H9 (cell line): Measurements from ENCODE around the gene MED31. TPM values are rescaled to one million over a fixed set of nuclear protein-coding genes. Genes with fewer than 3 reads are reported as not detected.

ENCODE experiments used
- DNase-seq: peaks from one replicate; pipeline ENCODE4 v3.0.0-alpha.2; 2017
- H2AFZ ChIP-seq: one replicate; pipeline ENCODE4 v1.6.1; 2013; ENCODE audit warnings: mild to moderate bottlenecking, low read length, control low read depth, moderate library complexity
- H2AK5ac ChIP-seq: 2 replicates; pipeline ENCODE4 v1.6.1; 2013; ENCODE audit warnings: low read length, control low read depth, mixed read lengths; ENCODE audit not compliant: insufficient read length
- H2BK120ac ChIP-seq: one replicate; pipeline ENCODE4 v1.6.1; 2013; ENCODE audit warnings: low read depth, mild to moderate bottlenecking, low read length, control low read depth, inconsistent platforms; ENCODE audit not compliant: poor library complexity, severe bottlenecking
- H2BK12ac ChIP-seq: 2 replicates; pipeline ENCODE4 v1.6.1; 2013; ENCODE audit warnings: low read length, control low read depth, mixed read lengths, low read depth; ENCODE audit not compliant: insufficient read length
- H2BK15ac ChIP-seq: 2 replicates; pipeline ENCODE4 v1.6.1; 2013; ENCODE audit warnings: low read depth, low read length, control low read depth
- H2BK20ac ChIP-seq: one replicate; pipeline ENCODE4 v1.6.1; 2013; ENCODE audit warnings: low read depth, mild to moderate bottlenecking, low read length, control low read depth, inconsistent platforms; ENCODE audit not compliant: poor library complexity, severe bottlenecking
- H2BK5ac ChIP-seq: 2 replicates; pipeline ENCODE4 v1.6.1; 2013; ENCODE audit warnings: low read length, control low read depth, mixed read lengths; ENCODE audit not compliant: insufficient read length
- H3K14ac ChIP-seq: 2 replicates; pipeline ENCODE4 v1.6.1; 2013; ENCODE audit warnings: low read length, control low read depth; ENCODE audit not compliant: insufficient read depth
- H3K18ac ChIP-seq: 2 replicates; pipeline ENCODE4 v1.6.1; 2013; ENCODE audit warnings: low read depth, mild to moderate bottlenecking, mixed read lengths, low read length, control low read depth; ENCODE audit not compliant: insufficient read length
- H3K23ac ChIP-seq: 2 replicates; pipeline ENCODE4 v1.6.1; 2013; ENCODE audit warnings: low read length, control low read depth, mixed read lengths, low read depth; ENCODE audit not compliant: insufficient read length
- H3K23me2 ChIP-seq: 2 replicates; pipeline ENCODE4 v1.6.1; 2013; ENCODE audit warnings: low read depth, mild to moderate bottlenecking, mixed read lengths, low read length, control low read depth; ENCODE audit not compliant: insufficient read length, poor library complexity, severe bottlenecking
- H3K27ac ChIP-seq: 2 replicates; pipeline ENCODE4 v1.5.1; 2013; ENCODE audit warnings: low read length, control low read depth, mixed read lengths, low read depth; ENCODE audit not compliant: insufficient read length
- H3K27me3 ChIP-seq: 2 replicates; pipeline ENCODE4 v1.6.1; 2013; ENCODE audit warnings: low read length, control low read depth, inconsistent platforms; ENCODE audit not compliant: insufficient read depth
- H3K4ac ChIP-seq: 2 replicates; pipeline ENCODE4 v1.6.1; 2013; ENCODE audit warnings: low read depth, mild to moderate bottlenecking, control low read depth, inconsistent platforms, low read length, moderate library complexity
- H3K4me1 ChIP-seq: 2 replicates; pipeline ENCODE4 v1.6.1; 2013; ENCODE audit warnings: low read length, control low read depth, inconsistent platforms; ENCODE audit not compliant: insufficient read depth
- H3K4me2 ChIP-seq: 2 replicates; pipeline ENCODE4 v1.6.1; 2013; ENCODE audit warnings: low read length, control low read depth, mixed read lengths; ENCODE audit not compliant: insufficient read length, insufficient read depth
- H3K56ac ChIP-seq: 2 replicates; pipeline ENCODE4 v1.6.1; 2013; ENCODE audit warnings: low read depth, mild to moderate bottlenecking, mixed read lengths, low read length, control low read depth; ENCODE audit not compliant: insufficient read length
- H3K79me1 ChIP-seq: 2 replicates; pipeline ENCODE4 v1.6.1; 2013; ENCODE audit warnings: low read depth, mild to moderate bottlenecking, moderate library complexity, low read length, control low read depth, inconsistent platforms; ENCODE audit not compliant: insufficient read depth, poor library complexity, severe bottlenecking
- H3K79me2 ChIP-seq: 2 replicates; pipeline ENCODE4 v1.6.1; 2013; ENCODE audit warnings: low read length, control low read depth, inconsistent platforms; ENCODE audit not compliant: insufficient read depth
- H3K9ac ChIP-seq: 2 replicates; pipeline ENCODE4 v1.6.1; 2013; ENCODE audit warnings: low read length, control low read depth, mixed read lengths; ENCODE audit not compliant: insufficient read length; ENCODE audit errors: extremely low read depth
- H3K9me3 ChIP-seq: one replicate; pipeline ENCODE4 v1.6.1; 2013; ENCODE audit warnings: low read depth, low read length, inconsistent platforms; ENCODE audit not compliant: control insufficient read depth
- H3T11ph ChIP-seq: one replicate; pipeline ENCODE4 v1.6.1; 2013; ENCODE audit warnings: mild to moderate bottlenecking, low read length, control low read depth, inconsistent platforms
- H4K20me1 ChIP-seq: one replicate; pipeline ENCODE4 v1.6.1; 2013; ENCODE audit not compliant: control insufficient read depth, insufficient read length, insufficient read depth
- H4K5ac ChIP-seq: 2 replicates; pipeline ENCODE4 v1.6.1; 2013; ENCODE audit warnings: low read depth, mild to moderate bottlenecking, mixed read lengths, low read length, control low read depth; ENCODE audit not compliant: insufficient read length
- H4K8ac ChIP-seq: replicated peaks from 2 replicates; pipeline ENCODE4 v1.6.1; 2013; ENCODE audit warnings: low read length, control low read depth, mixed read lengths, low read depth; ENCODE audit not compliant: insufficient read length
- H4K91ac ChIP-seq: 2 replicates; pipeline ENCODE4 v1.6.1; 2013; ENCODE audit warnings: low read depth, mild to moderate bottlenecking, moderate library complexity, mixed read lengths, low read length, control low read depth; ENCODE audit not compliant: insufficient read length
- H3K27ac Mint-ChIP-seq, 3 experiments: 2 replicates in 2 of 3; 3 replicates in 1 of 3; pipeline ENCODE4 v1.8.0; 2020 to 2021; ENCODE audit warnings: mixed read lengths in 3 of 3, mild to moderate bottlenecking in 1 of 3, moderate library complexity in 1 of 3
- H3K27me3 Mint-ChIP-seq: 2 replicates; pipeline ENCODE4 v1.8.0; 2021; ENCODE audit warnings: low read depth, mild to moderate bottlenecking, moderate library complexity, mixed read lengths
- H3K36me3 Mint-ChIP-seq, 3 experiments: 2 replicates in 2 of 3; 3 replicates in 1 of 3; pipeline ENCODE4 v1.8.0; 2020 to 2021; ENCODE audit warnings: low read depth in 3 of 3, mixed read lengths in 3 of 3; ENCODE audit not compliant: insufficient read depth in 1 of 3
- H3K4me1 Mint-ChIP-seq, 2 experiments: 2 replicates each; pipeline ENCODE4 v1.8.0; 2020; ENCODE audit warnings: mixed read lengths in 2 of 2
- H3K4me3 Mint-ChIP-seq, 2 experiments: 2 replicates in 1 of 2; 3 replicates in 1 of 2; pipeline ENCODE4 v1.8.0; 2020 to 2021; ENCODE audit warnings: mild to moderate bottlenecking in 2 of 2, mixed read lengths in 2 of 2, moderate library complexity in 1 of 2
- H3K9me3 Mint-ChIP-seq, 2 experiments: 2 replicates in 1 of 2; 3 replicates in 1 of 2; pipeline ENCODE4 v1.8.0; 2020; ENCODE audit warnings: mild to moderate bottlenecking in 2 of 2, mixed read lengths in 2 of 2, moderate library complexity in 1 of 2
- CTCF ChIP-seq: fragments of 200-600 bp; sonication (generic); conservative IDR thresholded peaks from 3 replicates; pipeline ENCODE4 v1.8.0; 2021; ENCODE audit warnings: antibody characterized with exemption, mild to moderate bottlenecking
- WGBS: extraction: QIAGEN DNeasy Blood & Tissue Kit; methylation state at CpG from one replicate; pipeline ENCODE4 v1.1.7; 2013; ENCODE audit warnings: missing lambda C conversion rate, low lambda C conversion rate, mixed read lengths; ENCODE audit not compliant: insufficient read length; ENCODE audit errors: extremely low coverage; 5-methylcytosine and 5-hydroxymethylcytosine counted together
- total RNA-seq: library from RNA; stranded (reverse); gene quantifications from 2 replicates; pipeline ENCODE4 v1.2.1, GENCODE V29; 2021

MED31 gene
- total RNA-seq, 1 experiment from 2014 or later, result 11.8 TPM

- no peaks in the 10 kb centered on the region for H3K79me1 ChIP-seq
Observed at GRCh38 chr17:6681671-6682070, 30.3 kb upstream of the MED31 start.

More at GRCh38 chr17:6681671-6682070, 30.3 kb upstream of the MED31 start:
- Histone ChIP-seq H2BK120ac (no peak overlapping the region), H3K4me2 (no peak overlapping the region), H4K91ac (no peak overlapping the region), H4K5ac (no peak overlapping the region), H3K18ac (no peak overlapping the region), H3K27ac (no peak overlapping the region), H2BK15ac (no peak overlapping the region), H2BK5ac (no peak overlapping the region), H3K56ac (no peak overlapping the region), H3K79me2 (no peaks in the 10 kb centered on the region), H3K4me1 (no peaks in the 10 kb centered on the region), H3T11ph (no peak overlapping the region), H4K8ac (no peak overlapping the region), H3K23me2 (no peaks in the 10 kb centered on the region), H3K27me3 (no peaks in the 10 kb centered on the region), H3K9me3 (no peaks in the 10 kb centered on the region), H4K20me1 (no peaks in the 10 kb centered on the region), H2AK5ac (no peak overlapping the region), H2BK20ac (no peak overlapping the region), H2BK12ac (no peak overlapping the region), H3K9ac (no peak overlapping the region), H3K4ac (no peak overlapping the region), H3K14ac (no peak overlapping the region), H3K23ac (no peak overlapping the region), H2AFZ (no peak overlapping the region)
- no CpG with 5 or more reads among the region's 5 CpGs for WGBS
- H3K4me1 Mint-ChIP-seq, result 0 out of 4 replicates have a peak, but pooled peaks cover 0 to 2% of the 10 kb centered on the region in 2 experiments
- H3K9me3 Mint-ChIP-seq, result no peaks in the 10 kb centered on the region; a peak in 1 of 5 replicates
- no peak for TF ChIP-seq CTCF
- no peaks in the 10 kb centered on the region for H3K36me3 Mint-ChIP-seq
- no peak overlapping the region for H3K4me3 Mint-ChIP-seq
- no peak overlapping the region for H3K27ac Mint-ChIP-seq
- DNase-seq, result no peak
- peaks cover 8% of the 10 kb centered on the region for H3K27me3 Mint-ChIP-seq
